Fibroblast of the aortic adventitia (primary cell): ENCODE results near the gene STRA6. TPM values are rescaled to one million over a fixed set of nuclear protein-coding genes. Genes with fewer than 3 reads are reported as not detected.

Experiments used
- DNase-seq: peaks from one replicate; pipeline ENCODE4 v3.0.0-alpha.2; 2010; ENCODE audit warnings: low read depth
- H3K4me3 ChIP-seq: 2 replicates; pipeline ENCODE4 v1.5.1; 2011; ENCODE audit warnings: low read depth, mild to moderate bottlenecking, control low read depth, low read length, moderate library complexity
- CTCF ChIP-seq: IDR thresholded peaks from 2 replicates; pipeline ENCODE4 v1.5.1; 2011; ENCODE audit warnings: mild to moderate bottlenecking, low read length, control low read depth, inconsistent platforms; ENCODE audit not compliant: insufficient read depth
- total RNA-seq: library from RNA; depleted of rRNA; stranded (reverse); fragments of >200 nt; gene quantifications from 2 replicates; pipeline ENCODE4 v1.2.3, GENCODE V29; 2012; ENCODE audit warnings: low replicate concordance

Gene STRA6
- total RNA-seq, 1 donor = 0.18 TPM

- TF ChIP-seq CTCF = no peak
Measured at GRCh38 chr15:74182131-74182530, 20.5 kb downstream of the STRA6 start.

GRCh38 chr15:74180881-74181602, 21.5 kb downstream of the STRA6 start:
- no peak for TF ChIP-seq CTCF
- DNase-seq = no peak
- H3K4me3 ChIP-seq = no peak overlapping the region

More at GRCh38 chr15:74182131-74182530, 20.5 kb downstream of the STRA6 start:
- DNase-seq = no peak
- H3K4me3 ChIP-seq = no peak overlapping the region

GRCh38 chr15:74179983-74180880, 22.4 kb downstream of the STRA6 start:
- peak overlapping the region; percentile 9 for H3K4me3 ChIP-seq
- peak; percentile 57 for TF ChIP-seq CTCF
- peak; percentile 86 for DNase-seq

- TF ChIP-seq CTCF = no peak
- no peak overlapping the region for H3K4me3 ChIP-seq
- peak; percentile 99 for DNase-seq
Measured at GRCh38 chr15:74179101-74179841, 23.3 kb downstream of the STRA6 start.

- H3K4me3 ChIP-seq = no peak overlapping the region
- no peak for TF ChIP-seq CTCF
- no peak for DNase-seq
Measured at GRCh38 chr15:74178326-74179100, 24.1 kb downstream of the STRA6 start.
